ENCODE results near the gene PCDHGA1.
A peak's percentile ranks its signal among the peaks of the same experiment; 100 is the strongest.

PCDHGA1 gene

GRCh38 chr5:141465351-141465750, 135.0 kb downstream of the PCDHGA1 start:
- no peak for DNase-seq

- peak; percentile 94 for DNase-seq
Observed at GRCh38 chr5:141475625-141476131, 145.4 kb downstream of the PCDHGA1 start, which contains the start of gene PCDHGC3. PCDHGC3 (plus strand) TSS chr5:141475966; CDS start chr5:141476117, 151 bp downstream.

- DNase-seq, result peak; percentile 69
Observed at GRCh38 chr5:141476132-141476911, 146.0 kb downstream of the PCDHGA1 start.

- DNase-seq, result no peak
Observed at GRCh38 chr5:141477044-141477575, 146.8 kb downstream of the PCDHGA1 start.

GRCh38 chr5:141477815-141478214, 147.5 kb downstream of the PCDHGA1 start:
- no peak for DNase-seq

- DNase-seq, result no peak
Observed at GRCh38 chr5:141478321-141478945, 148.1 kb downstream of the PCDHGA1 start.

GRCh38 chr5:141479776-141480175, 149.5 kb downstream of the PCDHGA1 start:
- no peak for DNase-seq

GRCh38 chr5:141483902-141484301, 153.6 kb downstream of the PCDHGA1 start:
- no peak for DNase-seq

GRCh38 chr5:141484310-141484640, 154.0 kb downstream of the PCDHGA1 start:
- no peak for DNase-seq

GRCh38 chr5:141484641-141485311, 154.5 kb downstream of the PCDHGA1 start, which contains the start of gene PCDHGC4:
PCDHGC4 (plus strand) TSS chr5:141485030; CDS start chr5:141485174, 144 bp downstream.
- no peak for DNase-seq

- DNase-seq, result no peak
Observed at GRCh38 chr5:141485321-141486055, 155.2 kb downstream of the PCDHGA1 start.

- no peak for DNase-seq
Observed at GRCh38 chr5:141486091-141486490, 155.8 kb downstream of the PCDHGA1 start.

GRCh38 chr5:141487131-141487530, 156.8 kb downstream of the PCDHGA1 start:
- DNase-seq, result no peak

- DNase-seq, result peak; percentile 27
Observed at GRCh38 chr5:141488591-141489561, 158.6 kb downstream of the PCDHGA1 start, which contains the start of gene PCDHGC5. PCDHGC5 (plus strand) TSS chr5:141489081; CDS start chr5:141489241, 160 bp downstream.

GRCh38 chr5:141489841-141490240, 159.5 kb downstream of the PCDHGA1 start:
- DNase-seq, result no peak

GRCh38 chr5:141490271-141490670, 160.0 kb downstream of the PCDHGA1 start:
- DNase-seq, result no peak

- DNase-seq, result no peak
Observed at GRCh38 chr5:141490771-141491170, 160.5 kb downstream of the PCDHGA1 start.

- DNase-seq, result no peak
Observed at GRCh38 chr5:141491323-141492167, 161.2 kb downstream of the PCDHGA1 start.

GRCh38 chr5:141492168-141492885, 162.0 kb downstream of the PCDHGA1 start:
- DNase-seq, result no peak

Measured in amniotic stem cell (primary cell).